Right lobe of liver (tissue), 4 donors: ENCODE results near the gene COL4A1.

Experiments used
- CTCF ChIP-seq, 4 donors: fragments of 200-600 bp in 3 of 4; fragments of 450-650 bp in 1 of 4; IDR thresholded peaks; one replicate each; pipeline versions ENCODE4 v1.5.1 to v1.8.0; 2016 to 2022; ENCODE audit warnings: antibody characterized with exemption in 4 of 4, mild to moderate bottlenecking in 2 of 4
- POLR2A ChIP-seq: fragments of 450-650 bp; IDR thresholded peaks from one replicate; pipeline ENCODE4 v1.6.1; 2017; ENCODE audit warnings: antibody characterized with exemption, mild to moderate bottlenecking
- donor health status: DM: no; HTN: no; CAD: no.
- donor health status: DM: no; HTN: no; CAD: no.
- donor health status: DM: no; HTN: yes; CAD: no.

- TF ChIP-seq CTCF (IDR thresholded peaks at IDR 0.05): no peak
- no peak for TF ChIP-seq POLR2A
These were observed 197.0 kb downstream of the COL4A1 start for GRCh38 chr13:110109910-110110309.
